COLO668 (cell line): ENCODE data around the gene SRPK2.
"Not testable (repeated sequence)": the region's sequence is repeated elsewhere in the genome, so short reads cannot be mapped to it uniquely, and the experiment has no call there.

Experiments used
- DNase-seq: peaks from one replicate; lab custom pipeline; 2025; ENCODE audit not compliant: unreplicated experiment; lab: John Stamatoyannopoulos, UW

The SRPK2 gene

GRCh38 chr7:105305633-105306032 lies 83.1 kb downstream of the SRPK2 start:
- DNase-seq: no peak

- DNase-seq: no peak
These were observed 84.5 kb downstream of the SRPK2 start for GRCh38 chr7:105304040-105304895.

- DNase-seq: not testable (repeated sequence)
These were observed 88.1 kb downstream of the SRPK2 start for GRCh38 chr7:105300587-105300986.

- DNase-seq: no peak
These were observed 90.3 kb downstream of the SRPK2 start for GRCh38 chr7:105298439-105298894.

- DNase-seq: no peak
These were observed 90.7 kb downstream of the SRPK2 start for GRCh38 chr7:105297985-105298384.

GRCh38 chr7:105297309-105297708 lies 91.4 kb downstream of the SRPK2 start:
- no peak for DNase-seq

GRCh38 chr7:105296491-105296890 lies 92.2 kb downstream of the SRPK2 start:
- no peak for DNase-seq

- DNase-seq: no peak
These were observed 92.9 kb downstream of the SRPK2 start for GRCh38 chr7:105295596-105296352.

GRCh38 chr7:105294482-105294881 lies 94.2 kb downstream of the SRPK2 start:
- DNase-seq: not testable (repeated sequence)

GRCh38 chr7:105289704-105290103 lies 99.0 kb downstream of the SRPK2 start:
- no peak for DNase-seq

GRCh38 chr7:105286441-105286840 lies 102.3 kb downstream of the SRPK2 start:
- DNase-seq: no peak

- DNase-seq: no peak
These were observed 103.4 kb downstream of the SRPK2 start for GRCh38 chr7:105285118-105285874.

GRCh38 chr7:105284014-105284413 lies 104.7 kb downstream of the SRPK2 start:
- DNase-seq: no peak

GRCh38 chr7:105281966-105282365 lies 106.8 kb downstream of the SRPK2 start:
- DNase-seq: no peak

GRCh38 chr7:105279688-105280007 lies 109.1 kb downstream of the SRPK2 start:
- DNase-seq: no peak

GRCh38 chr7:105278973-105279687 lies 109.6 kb downstream of the SRPK2 start:
- DNase-seq: no peak

GRCh38 chr7:105278565-105278964 lies 110.2 kb downstream of the SRPK2 start:
- no peak for DNase-seq

- no peak for DNase-seq
These were observed 111.4 kb downstream of the SRPK2 start for GRCh38 chr7:105277341-105277740.

GRCh38 chr7:105270117-105270516 lies 118.6 kb downstream of the SRPK2 start:
- no peak for DNase-seq

GRCh38 chr7:105269397-105269796 lies 119.3 kb downstream of the SRPK2 start:
- no peak for DNase-seq
